Measurements from ENCODE around the gene GBF1. TPM values are rescaled to one million over a fixed set of nuclear protein-coding genes. Genes with fewer than 3 reads are reported as not detected.

GBF1 gene
- total RNA-seq, 4 donors from 2014 or later: 31.4 to 64.2 (median 58.7) TPM

GRCh38 chr10:102322914-102323313, 77.6 kb downstream of the GBF1 start:
- no peaks in the 10 kb centered on the region for H3K9me3 ChIP-seq
- H3K27me3 ChIP-seq: no peaks in the 10 kb centered on the region
- H3K4me3 ChIP-seq: no peak overlapping the region
- TF ChIP-seq CTCF (IDR thresholded peaks at IDR 0.05 in 4 of 5, conservative IDR thresholded peaks at IDR 0.05 in 1 of 5) (no peak), POLR2A (IDR thresholded peaks at IDR 0.05) (no peak)
- no peak for DNase-seq
- no peak for ATAC-seq
- in situ Hi-C loops (cut with MboI; ENCODE audit: low sequenced_read_pairs in 4 of 4) (no loop called here), intact Hi-C loops (cut with DNase I; ENCODE audit: low total_unique reads) (no loop called here)
- peak overlapping the region in 3 of 4 donors; percentile 1 to 90 (median 6) for H3K27ac ChIP-seq
- peaks cover 40 to 59% of the 10 kb centered on the region in 2 donors for H3K4me1 ChIP-seq
- H3K36me3 ChIP-seq: no peaks in the 10 kb centered on the region

- peaks cover 49 to 69% of the 10 kb centered on the region in 2 donors for H3K4me1 ChIP-seq
- no peaks in the 10 kb centered on the region for H3K36me3 ChIP-seq
- no peak for TF ChIP-seq CTCF (IDR thresholded peaks at IDR 0.05 in 4 of 5, conservative IDR thresholded peaks at IDR 0.05 in 1 of 5)
- TF ChIP-seq POLR2A (IDR thresholded peaks at IDR 0.05): no peak
- no peaks in the 10 kb centered on the region for H3K9me3 ChIP-seq
- H3K4me3 ChIP-seq: no peak overlapping the region
- ATAC-seq (peak in 1 of 2 donors; percentile 39), DNase-seq (no peak)
- in situ Hi-C loops (cut with MboI; ENCODE audit: low sequenced_read_pairs in 4 of 4): no loop called here
- H3K27me3 ChIP-seq: no peaks in the 10 kb centered on the region
- intact Hi-C loops (cut with DNase I; ENCODE audit: low total_unique reads): no loop called here
- H3K27ac ChIP-seq: peak overlapping the region; percentile 67 to 92 (median 86)
Measured at GRCh38 chr10:102324061-102324460, 78.7 kb downstream of the GBF1 start.

GRCh38 chr10:102326031-102326430, 80.7 kb downstream of the GBF1 start:
- in situ Hi-C loops (cut with MboI; ENCODE audit: low sequenced_read_pairs in 4 of 4): no loop called here

GRCh38 chr10:102327002-102327401, 81.7 kb downstream of the GBF1 start:
- Histone ChIP-seq H3K36me3 (no peaks in the 10 kb centered on the region), H3K27me3 (no peaks in the 10 kb centered on the region), H3K4me3 (peak overlapping the region in 1 of 4 donors; percentile 15), H3K27ac (peak overlapping the region; percentile 82 to 92 (median 88)), H3K9me3 (no peaks in the 10 kb centered on the region), H3K4me1 (peaks cover 49 to 66% of the 10 kb centered on the region in 2 donors)
- intact Hi-C loops (cut with DNase I; ENCODE audit: low total_unique reads) (loop anchor here (5.0 kb wide), 2 partner anchors 45 to 80 kb away; partner anchors contain the start of gene GBF1), in situ Hi-C loops (cut with MboI; ENCODE audit: low sequenced_read_pairs in 4 of 4) (no loop called here)
- TF ChIP-seq POLR2A (IDR thresholded peaks at IDR 0.05) (no peak), CTCF (IDR thresholded peaks at IDR 0.05 in 4 of 5, conservative IDR thresholded peaks at IDR 0.05 in 1 of 5) (no peak)
- ATAC-seq: peak; percentile 94 to 96
- DNase-seq: peak; percentile 78 to 88

More at GRCh38 chr10:102326031-102326430, 80.7 kb downstream of the GBF1 start:
- ATAC-seq (no peak), DNase-seq (no peak)
- Histone ChIP-seq H3K36me3 (no peaks in the 10 kb centered on the region), H3K9me3 (no peaks in the 10 kb centered on the region), H3K27me3 (no peaks in the 10 kb centered on the region), H3K4me1 (peaks cover 49 to 69% of the 10 kb centered on the region in 2 donors), H3K27ac (peak overlapping the region; percentile 82 to 92 (median 88)), H3K4me3 (no peak overlapping the region)
- TF ChIP-seq POLR2A (IDR thresholded peaks at IDR 0.05) (no peak), CTCF (IDR thresholded peaks at IDR 0.05 in 4 of 5, conservative IDR thresholded peaks at IDR 0.05 in 1 of 5) (no peak)
- intact Hi-C loops (cut with DNase I; ENCODE audit: low total_unique reads): loop anchor here (5.0 kb wide), 2 partner anchors 44 to 79 kb away; partner anchors contain the start of gene GBF1

Measured in gastrocnemius medialis (tissue), 4 donors.